Epithelial cell of proximal tubule (primary cell): ENCODE results near the gene NQO1. TPM values are rescaled to one million over a fixed set of nuclear protein-coding genes. Genes with fewer than 3 reads are reported as not detected.
A peak's percentile ranks its signal among the peaks of the same experiment; 100 is the strongest.
"Not testable (repeated sequence)": the region's sequence is repeated elsewhere in the genome, so short reads cannot be mapped to it uniquely, and the experiment has no call there.

Experiments
- DNase-seq: peaks from one replicate; pipeline ENCODE4 v3.0.0-alpha.2; 2011; ENCODE audit warnings: low read depth
- H3K4me3 ChIP-seq: 2 replicates; pipeline ENCODE4 v1.5.1; 2011; ENCODE audit warnings: low read depth, mild to moderate bottlenecking, low read length
- total RNA-seq: library from RNA; depleted of rRNA; stranded (reverse); fragments of >200 nt; gene quantifications from 2 replicates; pipeline ENCODE4 v1.2.3, GENCODE V29; 2015
- TF ChIP-seq, protein P1 (sequence below): conservative IDR thresholded peaks from 2 replicates; pipeline ENCODE4 v1.5.1; 2012; ENCODE audit warnings: low read depth, mild to moderate bottlenecking, low read length

Gene NQO1
- total RNA-seq, 1 donor from 2014 or later: 133 TPM

DNA sequence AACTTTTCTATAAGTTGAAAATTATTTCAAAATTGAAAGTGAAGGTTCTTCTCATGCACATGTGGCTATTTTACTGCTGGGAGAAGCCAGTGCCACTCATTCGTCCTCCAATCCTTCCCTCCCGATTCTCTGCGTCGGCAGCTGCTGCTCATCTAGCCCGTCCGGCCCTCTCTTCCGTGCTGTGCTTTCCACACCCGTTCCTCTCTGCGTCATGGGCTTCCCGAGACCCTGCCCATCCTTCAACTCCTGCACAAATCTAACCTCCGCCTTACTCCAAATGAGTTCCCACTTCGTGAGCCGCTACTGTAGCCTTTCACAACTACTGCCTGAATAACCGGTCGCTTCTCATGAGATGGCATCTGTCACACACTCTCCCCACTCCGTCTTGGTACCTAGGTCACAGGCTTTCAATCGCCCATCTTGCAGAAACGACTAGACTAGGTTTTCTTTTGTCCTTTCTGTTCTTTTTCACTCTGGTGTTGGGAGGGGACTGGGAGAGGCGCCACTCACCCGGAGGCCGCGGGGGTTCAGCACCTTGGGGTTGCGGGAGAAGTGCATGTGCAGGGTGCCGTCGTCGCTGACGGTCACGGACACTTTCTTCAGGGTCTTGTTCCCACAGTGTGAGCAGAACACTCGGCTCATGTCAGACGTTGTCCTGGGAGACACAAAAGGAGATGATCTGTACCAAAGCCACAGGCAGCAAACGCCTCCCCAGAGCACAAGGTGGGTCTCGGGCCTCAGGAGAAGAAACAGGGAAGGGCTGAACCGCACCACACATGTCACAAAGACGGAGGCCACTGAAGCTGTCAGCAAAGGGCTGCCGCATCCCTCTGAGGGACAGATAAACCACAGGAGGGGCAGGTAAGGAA, 18.2 kb upstream of the NQO1 start:
- no peak overlapping the region for H3K4me3 ChIP-seq
- TF ChIP-seq, protein P1, sequence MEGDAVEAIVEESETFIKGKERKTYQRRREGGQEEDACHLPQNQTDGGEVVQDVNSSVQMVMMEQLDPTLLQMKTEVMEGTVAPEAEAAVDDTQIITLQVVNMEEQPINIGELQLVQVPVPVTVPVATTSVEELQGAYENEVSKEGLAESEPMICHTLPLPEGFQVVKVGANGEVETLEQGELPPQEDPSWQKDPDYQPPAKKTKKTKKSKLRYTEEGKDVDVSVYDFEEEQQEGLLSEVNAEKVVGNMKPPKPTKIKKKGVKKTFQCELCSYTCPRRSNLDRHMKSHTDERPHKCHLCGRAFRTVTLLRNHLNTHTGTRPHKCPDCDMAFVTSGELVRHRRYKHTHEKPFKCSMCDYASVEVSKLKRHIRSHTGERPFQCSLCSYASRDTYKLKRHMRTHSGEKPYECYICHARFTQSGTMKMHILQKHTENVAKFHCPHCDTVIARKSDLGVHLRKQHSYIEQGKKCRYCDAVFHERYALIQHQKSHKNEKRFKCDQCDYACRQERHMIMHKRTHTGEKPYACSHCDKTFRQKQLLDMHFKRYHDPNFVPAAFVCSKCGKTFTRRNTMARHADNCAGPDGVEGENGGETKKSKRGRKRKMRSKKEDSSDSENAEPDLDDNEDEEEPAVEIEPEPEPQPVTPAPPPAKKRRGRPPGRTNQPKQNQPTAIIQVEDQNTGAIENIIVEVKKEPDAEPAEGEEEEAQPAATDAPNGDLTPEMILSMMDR: no peak
- no peak for DNase-seq

DNA sequence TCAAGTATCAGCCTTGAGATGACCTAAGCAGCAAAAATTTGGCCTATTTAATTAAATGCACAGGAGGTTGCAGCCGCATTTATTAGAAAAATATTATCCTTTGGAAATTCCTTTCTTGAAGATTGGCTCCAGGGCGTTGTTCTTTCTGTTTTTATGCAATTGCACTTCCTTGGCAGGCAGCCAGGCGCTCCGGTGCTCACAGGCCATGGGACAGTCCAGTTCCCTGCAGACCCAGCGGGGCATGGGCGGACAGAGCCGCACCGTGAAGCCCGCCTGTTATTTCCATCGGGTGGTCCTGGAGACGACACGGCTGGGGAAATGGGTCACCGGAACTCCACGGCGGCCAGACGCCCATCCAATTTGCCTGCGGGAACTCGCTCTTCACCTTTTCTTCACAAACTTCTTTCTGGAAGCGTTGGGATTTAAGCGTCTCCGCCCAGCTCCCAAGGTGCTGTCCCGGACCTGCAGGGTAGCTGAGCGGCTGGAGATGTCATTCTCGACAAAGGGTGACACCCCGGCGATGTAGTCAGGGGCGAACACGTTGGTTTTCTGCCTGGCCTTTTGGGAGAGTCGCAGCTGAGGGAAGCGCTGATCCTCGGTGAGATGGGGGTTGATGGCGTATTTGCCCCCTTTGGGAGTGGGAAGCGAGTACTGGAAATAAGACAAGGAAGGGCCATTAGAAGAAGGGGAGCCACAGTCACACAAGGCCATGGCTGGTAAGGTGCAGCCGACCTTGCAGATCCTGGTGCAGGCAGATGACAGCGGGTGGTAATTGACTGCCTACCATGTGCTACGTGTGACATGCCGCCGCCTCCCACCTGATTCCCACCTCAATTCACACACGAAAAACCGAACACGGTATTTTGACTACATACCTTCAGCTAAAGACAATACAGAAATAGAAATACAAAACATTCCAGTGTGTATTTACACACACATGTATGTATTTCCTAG, 15.9 kb upstream of the NQO1 start:
- no peak overlapping the region for H3K4me3 ChIP-seq
- peak; percentile 31 for DNase-seq
- TF ChIP-seq, protein P1: no peak

GRCh38 chr16:69741519-69741918, 15.2 kb upstream of the NQO1 start:
- peak; percentile 18 for DNase-seq
- no peak overlapping the region for H3K4me3 ChIP-seq
- TF ChIP-seq, protein P1: no peak

DNA sequence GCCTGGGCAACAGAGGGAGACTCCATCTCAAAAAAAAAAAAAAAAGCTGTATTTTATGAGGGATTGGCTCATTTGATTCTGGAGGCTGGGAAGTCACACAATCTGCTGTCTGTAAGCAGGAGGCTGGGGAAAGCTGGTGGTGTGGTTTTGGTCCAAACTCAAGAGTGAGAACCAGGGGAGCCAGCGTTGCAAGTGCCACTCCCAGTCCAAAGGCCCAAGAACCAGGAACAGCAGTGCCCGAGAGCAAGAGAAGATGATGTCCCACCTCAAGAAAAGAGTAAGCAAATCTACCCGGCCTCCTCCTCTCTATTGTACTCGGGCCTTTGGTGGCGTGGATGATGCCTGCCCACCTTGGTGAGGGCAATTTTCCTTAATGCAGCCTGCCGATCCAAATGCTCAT, 5.7 kb upstream of the NQO1 start:
- DNase-seq: no peak
- TF ChIP-seq, protein P1: no peak
- no peak overlapping the region for H3K4me3 ChIP-seq

- H3K4me3 ChIP-seq, DNase-seq: not testable (repeated sequence)
Observed at GRCh38 chr16:69731280-69731679, 4.9 kb upstream of the NQO1 start.

- not testable (repeated sequence) for DNase-seq, H3K4me3 ChIP-seq
Observed at GRCh38 chr16:69729030-69729429, 2.7 kb upstream of the NQO1 start.

DNA sequence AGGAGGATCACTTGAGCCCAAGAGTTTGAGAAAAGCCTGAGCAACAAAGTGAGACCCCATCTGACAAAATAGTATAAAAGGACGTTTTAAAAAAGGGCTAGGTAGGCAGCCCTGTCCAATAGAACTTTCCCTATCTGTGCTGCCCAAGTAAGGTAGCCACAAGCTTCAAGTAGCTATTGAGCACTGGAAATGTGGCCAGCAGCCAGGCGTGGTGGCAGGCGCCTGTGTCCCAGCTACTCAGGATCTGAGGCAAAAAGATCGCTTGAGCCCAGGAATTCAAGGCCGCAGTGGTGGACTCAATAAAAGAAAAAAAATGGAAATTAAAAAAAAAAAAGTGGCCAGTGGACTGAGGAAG, 1.5 kb upstream of the NQO1 start:
- no peak for DNase-seq
- H3K4me3 ChIP-seq: no peak overlapping the region
- TF ChIP-seq, protein P1: no peak
